Smooth muscle cell (in vitro differentiated cells): ENCODE measurements around the gene SALL4. TPM values are rescaled to one million over a fixed set of nuclear protein-coding genes. Genes with fewer than 3 reads are reported as not detected.

Experiments
- DNase-seq: peaks from one replicate; lab custom pipeline; 2025; ENCODE audit not compliant: unreplicated experiment; lab: John Stamatoyannopoulos, UW
- H2AFZ ChIP-seq: fragments of 200-600 bp; sonication (generic); 2 replicates; pipeline ENCODE4 v1.6.0; 2016; ENCODE audit warnings: antibody characterized with exemption, low read depth, mild to moderate bottlenecking
- H3F3A ChIP-seq: fragments of 200-600 bp; sonication (generic); 2 replicates; pipeline ENCODE4 v1.6.0; 2017; ENCODE audit warnings: antibody characterized with exemption, low read depth
- H3K27ac ChIP-seq: fragments of 200-600 bp; sonication (generic); 2 replicates; pipeline ENCODE4 v1.5.1; 2016; ENCODE audit warnings: low read depth, mild to moderate bottlenecking
- H3K27me3 ChIP-seq: fragments of 200-600 bp; sonication (generic); 2 replicates; pipeline ENCODE4 v1.6.1; 2016; ENCODE audit warnings: low read depth, mild to moderate bottlenecking
- H3K36me3 ChIP-seq: fragments of 200-600 bp; sonication (generic); 2 replicates; pipeline ENCODE4 v1.5.1; 2016; ENCODE audit warnings: low read depth
- H3K4me1 ChIP-seq: fragments of 200-600 bp; sonication (generic); 2 replicates; pipeline ENCODE4 v1.5.1; 2016; ENCODE audit warnings: low read depth
- H3K4me2 ChIP-seq: fragments of 200-600 bp; sonication (generic); 2 replicates; pipeline ENCODE4 v1.6.0; 2016; ENCODE audit warnings: mild to moderate bottlenecking
- H3K4me3 ChIP-seq: fragments of 200-600 bp; sonication (generic); 2 replicates; pipeline ENCODE4 v1.5.1; 2016; ENCODE audit warnings: mild to moderate bottlenecking
- H3K79me2 ChIP-seq: fragments of 200-600 bp; sonication (generic); 2 replicates; pipeline ENCODE4 v1.6.0; 2016; ENCODE audit warnings: low read depth, mild to moderate bottlenecking
- H3K9ac ChIP-seq: fragments of 200-600 bp; sonication (generic); 2 replicates; pipeline ENCODE4 v1.6.0; 2016; ENCODE audit warnings: low read depth
- H3K9me3 ChIP-seq: fragments of 200-600 bp; sonication (generic); replicated peaks from 2 replicates; pipeline ENCODE4 v1.5.1; 2016; ENCODE audit warnings: low read depth
- H4K20me1 ChIP-seq: fragments of 200-600 bp; sonication (generic); 2 replicates; pipeline ENCODE4 v1.6.0; 2016; ENCODE audit warnings: low read depth
- CTCF ChIP-seq: fragments of 200-600 bp; sonication (generic); IDR thresholded peaks from 2 replicates; pipeline ENCODE4 v1.5.1; 2017; ENCODE audit warnings: borderline replicate concordance, mild to moderate bottlenecking, antibody characterized with exemption; ENCODE audit not compliant: insufficient read depth, poor library complexity, severe bottlenecking
- WGBS: methylation state at CpG from one replicate; pipeline ENCODE4 v1.1.7; 2016; ENCODE audit warnings: low lambda C conversion rate; 5-methylcytosine and 5-hydroxymethylcytosine counted together
- polyA plus RNA-seq: library from polyadenylated mRNA; unstranded; fragments of >200 nt; fragmentation: Nextera tagmentation; extraction: Ambion mirVana; gene quantifications from 2 replicates; pipeline ENCODE4 v1.2.1, GENCODE V29; 2016
- total RNA-seq: library from RNA; depleted of rRNA; stranded (reverse); fragments of >200 nt; gene quantifications from 2 replicates; pipeline ENCODE4 v1.2.3, GENCODE V29; 2014

The SALL4 gene
- total and polyA plus RNA-seq, 2 experiments from 2014 or later, result 14.2 to 17.6 TPM

- Histone ChIP-seq H3K4me2 (no peak overlapping the region), H2AFZ (no peak overlapping the region), H3K9ac (no peak overlapping the region), H3F3A (no peaks in the 10 kb centered on the region), H3K9me3 (no peaks in the 10 kb centered on the region), H3K27ac (no peak overlapping the region), H3K79me2 (peaks cover 72% of the 10 kb centered on the region), H3K36me3 (no peaks in the 10 kb centered on the region), H3K27me3 (no peaks in the 10 kb centered on the region), H3K4me1 (peaks cover 19% of the 10 kb centered on the region), H3K4me3 (no peak overlapping the region), H4K20me1 (peaks cover 74% of the 10 kb centered on the region)
- 96% methylated on average over 13 of the region's 13 CpGs for WGBS
- no peak for TF ChIP-seq CTCF
- DNase-seq, result no peak
These were observed 10.7 kb downstream of the SALL4 start for GRCh38 chr20:51791626-51792025.

GRCh38 chr20:51790256-51790655 is 12.1 kb downstream of the SALL4 start:
- Histone ChIP-seq H4K20me1 (peaks cover 62% of the 10 kb centered on the region), H3K4me2 (no peak overlapping the region), H3K27me3 (no peaks in the 10 kb centered on the region), H3F3A (no peaks in the 10 kb centered on the region), H2AFZ (no peak overlapping the region), H3K79me2 (peaks cover 60% of the 10 kb centered on the region), H3K4me1 (peaks cover 10% of the 10 kb centered on the region), H3K9ac (no peak overlapping the region), H3K36me3 (no peaks in the 10 kb centered on the region), H3K4me3 (no peak overlapping the region), H3K9me3 (no peaks in the 10 kb centered on the region), H3K27ac (no peak overlapping the region)
- WGBS, result 94% methylated on average over 17 of the region's 17 CpGs
- no peak for DNase-seq
- TF ChIP-seq CTCF, result no peak

GRCh38 chr20:51789434-51789833 is 12.9 kb downstream of the SALL4 start:
- H3K4me2 ChIP-seq, result no peak overlapping the region
- no peaks in the 10 kb centered on the region for H3K27me3 ChIP-seq
- peaks cover 51% of the 10 kb centered on the region for H3K79me2 ChIP-seq

More at GRCh38 chr20:51789434-51789833, 12.9 kb downstream of the SALL4 start:
- peaks cover 3% of the 10 kb centered on the region for H3K4me1 ChIP-seq
- H4K20me1 ChIP-seq, result peaks cover 53% of the 10 kb centered on the region
- H3K36me3 ChIP-seq, result no peaks in the 10 kb centered on the region
- H2AFZ ChIP-seq, result no peak overlapping the region
- DNase-seq, result no peak
- WGBS, result 100% methylated on average over 2 of the region's 2 CpGs
- H3K4me3 ChIP-seq, result no peak overlapping the region
- no peak overlapping the region for H3K27ac ChIP-seq
- H3F3A ChIP-seq, result no peaks in the 10 kb centered on the region
- no peak for TF ChIP-seq CTCF
- H3K9ac ChIP-seq, result no peak overlapping the region
- no peaks in the 10 kb centered on the region for H3K9me3 ChIP-seq
